ENCODE measurements around the gene BRAF.
"Not testable (repeated sequence)": the region's sequence is repeated elsewhere in the genome, so short reads cannot be mapped to it uniquely, and the experiment has no call there.

Gene BRAF

DNA sequence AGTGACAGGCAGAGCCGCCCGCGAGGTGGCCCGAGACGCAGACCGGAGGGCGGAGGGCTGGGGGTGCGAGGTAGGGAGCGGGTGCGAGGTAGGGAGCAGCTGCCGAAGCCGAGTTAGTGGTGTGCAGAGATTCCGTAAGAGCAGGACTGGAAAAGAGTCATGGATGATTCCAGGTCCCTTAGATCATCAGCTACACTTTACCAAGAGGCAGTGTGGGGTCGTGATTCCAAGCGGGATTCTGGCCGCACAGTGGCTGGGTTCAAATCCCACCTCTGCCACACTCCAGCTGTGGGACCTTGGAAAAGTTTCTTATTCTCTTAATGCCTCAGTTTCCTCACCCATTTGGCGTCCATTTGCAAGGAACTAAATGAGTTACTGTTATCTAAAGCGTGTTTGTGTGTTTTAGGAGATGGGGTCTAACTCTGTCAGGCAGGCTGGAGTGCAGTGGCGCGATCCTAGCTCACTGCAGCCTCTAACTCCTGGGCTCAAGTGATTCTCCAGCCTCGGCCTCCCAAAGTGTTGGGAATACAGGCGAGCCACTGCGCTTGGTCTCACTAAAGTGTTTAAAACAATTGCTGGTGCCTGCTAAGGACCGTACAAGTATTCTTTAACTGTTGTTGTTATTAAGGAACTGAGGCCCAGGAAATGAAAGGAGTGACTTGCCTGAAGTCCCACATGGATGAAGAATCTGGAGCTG is 227.1 kb downstream of the BRAF start:
- DNase-seq = no peak

GRCh38 chr7:140696680-140697446 is 227.9 kb downstream of the BRAF start, which contains the start of gene NDUFB2:
Gene NDUFB2 (plus strand): TSS chr7:140696708. CDS start chr7:140696745, 37 bp downstream.
- DNase-seq = peak; percentile 70

DNA sequence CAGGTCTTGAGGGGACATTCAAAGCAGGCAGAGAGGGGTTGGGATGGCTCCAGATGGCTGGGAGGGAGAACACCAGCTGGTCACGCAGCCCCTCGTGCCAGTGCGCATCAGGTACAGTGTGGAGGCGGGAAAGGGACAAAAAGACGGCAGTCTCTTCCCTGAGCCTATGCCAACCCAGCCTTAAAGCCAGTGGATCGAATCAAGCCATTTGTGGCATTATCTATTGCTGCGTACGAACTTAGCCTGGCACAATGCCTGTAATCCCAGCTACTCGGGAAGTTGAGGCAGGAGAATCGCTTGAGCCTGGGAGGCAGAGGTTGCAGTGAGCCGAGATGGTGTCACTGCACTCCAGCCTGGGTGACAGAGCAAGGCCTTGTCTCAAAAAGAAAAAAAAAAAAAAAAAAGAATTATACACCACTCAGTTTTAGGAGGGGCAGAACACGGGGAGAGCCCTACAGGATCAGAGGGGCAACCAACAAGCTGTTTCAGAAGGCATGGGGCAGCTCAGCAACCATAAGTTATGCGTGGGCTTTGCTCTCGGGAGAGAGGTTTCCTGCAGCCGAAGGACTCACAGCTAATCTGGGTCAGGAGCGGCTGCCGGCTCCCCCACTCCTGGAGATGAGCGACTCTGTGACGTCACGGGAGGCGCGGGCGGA is 228.6 kb downstream of the BRAF start:
- peak; percentile 94 for DNase-seq

- DNase-seq = no peak
Observed at GRCh38 chr7:140695381-140695780, 229.3 kb downstream of the BRAF start.

- no peak for DNase-seq
Observed at GRCh38 chr7:140694592-140694991, 230.1 kb downstream of the BRAF start.

- not testable (repeated sequence) for DNase-seq
Observed at GRCh38 chr7:140693849-140694248, 230.9 kb downstream of the BRAF start.

DNA sequence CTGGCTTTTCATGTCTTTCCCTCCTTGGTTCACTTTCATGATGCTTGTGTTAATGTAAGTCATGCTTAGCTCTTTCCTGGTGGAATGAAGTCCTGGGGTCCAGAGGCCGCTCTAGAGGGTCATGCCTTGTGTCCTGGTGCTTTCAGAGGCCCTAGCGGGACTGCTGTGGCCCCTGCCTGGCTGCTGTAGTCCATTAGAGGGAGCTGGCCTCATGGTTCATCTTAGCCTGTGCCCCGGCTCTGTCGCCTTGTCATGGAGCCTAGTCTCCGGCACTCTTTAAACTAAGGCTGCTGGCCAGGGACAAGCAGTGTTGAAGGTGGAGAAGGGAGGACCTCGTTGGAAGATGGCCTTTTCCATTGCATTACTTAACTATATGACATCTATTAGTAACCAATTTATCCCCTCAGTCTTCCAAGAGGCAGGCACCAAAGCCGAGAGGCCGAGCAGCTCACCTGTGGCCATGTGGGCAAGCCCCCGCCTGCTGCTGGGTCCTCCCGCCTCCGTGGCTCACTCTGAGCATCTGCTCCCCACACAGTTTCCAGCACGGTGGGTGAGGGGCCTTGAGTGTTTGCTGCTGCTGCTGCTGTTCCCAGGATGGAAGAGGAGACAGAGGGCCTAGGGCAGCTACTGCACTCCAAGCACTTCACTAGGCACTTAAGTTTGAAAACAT is 233.2 kb downstream of the BRAF start:
- DNase-seq = no peak

DNA sequence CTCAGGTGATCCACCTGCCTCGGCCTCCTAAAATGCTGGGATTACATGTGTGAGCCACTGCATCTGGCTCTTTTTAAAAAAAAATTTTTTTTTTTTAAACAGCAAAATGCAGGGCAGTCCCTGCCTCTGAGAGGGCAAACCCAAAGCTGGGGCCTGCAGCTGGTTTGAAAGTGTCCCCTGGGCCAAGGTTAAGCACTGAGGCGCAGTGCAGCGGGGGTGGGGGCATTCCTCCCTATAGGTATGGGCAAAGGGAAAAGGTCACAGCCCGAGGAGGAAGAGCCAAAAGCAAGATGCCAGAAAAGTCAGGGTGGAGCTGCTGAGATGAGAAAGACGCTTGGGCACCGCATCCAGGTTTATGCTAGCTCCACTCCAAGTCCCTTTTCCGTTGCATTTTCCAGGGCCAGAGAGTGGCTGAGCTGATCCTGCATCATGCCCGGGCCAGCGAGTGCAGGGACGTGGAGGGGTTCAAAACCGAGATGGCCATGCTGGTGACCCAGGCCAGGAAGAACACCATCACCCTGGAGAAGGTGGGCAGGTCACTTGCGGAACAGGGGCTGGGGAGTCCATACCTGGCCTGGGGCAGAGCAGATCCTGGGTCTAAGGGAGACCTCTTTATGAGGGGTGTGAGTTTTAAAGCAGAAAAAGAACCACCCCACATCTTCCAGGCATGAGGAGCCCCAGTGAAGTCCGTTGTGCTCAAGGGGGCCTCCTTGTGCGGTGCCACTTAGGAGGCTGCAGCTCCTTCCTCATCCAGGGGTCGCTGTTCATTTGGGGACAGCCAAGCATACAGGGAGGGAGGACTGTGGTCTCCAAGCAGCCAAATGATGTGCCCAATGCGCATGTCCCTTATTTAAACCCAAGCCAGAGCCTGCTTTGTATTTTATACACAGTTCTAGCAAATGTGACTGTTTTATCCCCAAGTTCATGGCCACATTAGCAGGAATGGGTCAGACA is 235.3 kb downstream of the BRAF start:
- peak; percentile 2 for DNase-seq

DNA sequence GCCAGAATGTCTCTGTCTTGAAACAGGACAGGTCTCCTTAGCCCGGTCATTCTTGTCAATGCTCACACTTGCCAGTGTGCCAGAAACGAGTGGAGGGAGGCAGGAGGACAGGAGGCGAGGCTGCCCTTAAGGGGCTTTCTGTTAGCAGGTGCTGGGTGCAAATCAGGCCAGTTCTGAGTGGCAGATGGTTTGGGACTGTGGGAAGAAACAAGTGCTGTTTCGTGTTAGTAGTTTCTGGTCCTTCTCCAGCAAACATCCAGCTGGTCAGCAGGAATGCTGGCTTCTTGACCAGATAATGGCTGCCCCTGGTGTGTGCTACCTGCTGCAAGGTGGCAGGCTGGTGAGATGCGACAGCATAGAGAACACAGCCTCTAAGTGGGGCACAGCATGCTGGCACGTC is 236.4 kb downstream of the BRAF start:
- DNase-seq = no peak

GRCh38 chr7:140686921-140687320 is 237.8 kb downstream of the BRAF start:
- DNase-seq = no peak

GRCh38 chr7:140685407-140686087 is 239.2 kb downstream of the BRAF start:
- no peak for DNase-seq

- no peak for DNase-seq
Observed at GRCh38 chr7:140684066-140684950, 240.4 kb downstream of the BRAF start.

GRCh38 chr7:140683657-140684056 is 241.1 kb downstream of the BRAF start:
- DNase-seq = no peak

GRCh38 chr7:140681766-140682165 is 243.0 kb downstream of the BRAF start:
- DNase-seq = no peak

DNA sequence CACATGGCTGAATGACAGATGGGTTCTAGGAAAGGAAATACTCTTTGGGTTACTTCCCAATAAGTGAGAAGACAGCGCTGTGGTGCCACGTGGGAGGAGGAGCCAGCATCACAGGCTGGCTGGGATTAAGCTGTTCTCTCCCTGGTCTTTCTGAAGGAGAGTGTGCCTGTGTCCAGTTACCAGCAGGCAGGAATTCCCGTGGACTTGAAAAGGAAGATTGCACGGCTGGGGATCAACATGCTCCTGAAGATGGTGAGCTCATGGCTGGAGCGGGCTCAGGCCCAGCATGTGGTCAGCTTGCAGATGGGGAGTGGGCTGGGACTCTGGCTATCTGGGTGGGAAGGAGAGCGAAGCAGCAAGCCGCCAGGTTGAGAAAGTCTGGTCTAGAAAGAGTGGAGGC is 243.8 kb downstream of the BRAF start:
- DNase-seq = no peak

- DNase-seq = no peak
Observed at GRCh38 chr7:140679186-140679585, 245.5 kb downstream of the BRAF start.

GRCh38 chr7:140678816-140679130 is 246.0 kb downstream of the BRAF start:
- no peak for DNase-seq

- DNase-seq = no peak
Observed at GRCh38 chr7:140678081-140678815, 246.5 kb downstream of the BRAF start.

GRCh38 chr7:140677496-140677895 is 247.2 kb downstream of the BRAF start:
- no peak for DNase-seq

DNA sequence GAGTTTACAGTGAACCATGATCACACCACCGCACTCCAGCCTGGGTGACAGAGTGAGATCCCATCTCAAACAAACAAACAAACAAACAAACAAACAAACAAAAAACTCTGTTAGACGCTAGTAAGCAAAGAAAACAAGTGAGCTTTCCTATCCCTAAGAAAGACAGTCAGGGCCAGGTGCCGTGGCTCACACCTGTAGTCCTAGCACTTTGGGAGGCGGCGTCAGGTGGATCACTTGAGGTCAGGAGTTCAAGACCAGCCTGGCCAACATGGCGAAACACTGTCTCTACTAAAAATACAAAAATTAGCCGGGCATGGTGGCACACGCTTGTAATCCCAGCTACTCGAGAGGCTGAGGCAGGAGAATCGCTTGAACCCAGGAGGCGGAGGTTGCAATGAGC is 247.8 kb downstream of the BRAF start:
- not testable (repeated sequence) for DNase-seq

Data from stimulated activated CD4-positive, alpha-beta T cell treated with anti-CD3 and anti-CD28 coated beads, Interleukin-4, amount 100 ng/mL, for 24 hours (primary cell).